GM18507 (cell line): ENCODE results near the gene MAML3.
"Not testable (repeated sequence)": the region's sequence is repeated elsewhere in the genome, so short reads cannot be mapped to it uniquely, and the experiment has no call there.

Experiments
- DNase-seq: peaks from one replicate; pipeline ENCODE4 v3.0.0; 2011; ENCODE audit warnings: low read depth; ENCODE audit not compliant: insufficient read length; ENCODE audit errors: extremely low spot score
- FAIRE-seq: peaks from 2 replicates; lab custom pipeline; 2011; peaks lifted over from hg19 to GRCh38; lab: Jason Lieb, UNC

The MAML3 gene

GRCh38 chr4:139956507-139957017 is 197.4 kb downstream of the MAML3 start:
- no peak for DNase-seq
- no peak for FAIRE-seq

- DNase-seq (no peak), FAIRE-seq (no peak)
These were observed 198.4 kb downstream of the MAML3 start for GRCh38 chr4:139955600-139955999.

- FAIRE-seq (no peak), DNase-seq (no peak)
These were observed 199.5 kb downstream of the MAML3 start for GRCh38 chr4:139954512-139954911.

- FAIRE-seq, result no peak
- no peak for DNase-seq
These were observed 203.0 kb downstream of the MAML3 start for GRCh38 chr4:139951021-139951420.

- peak; percentile 81 for FAIRE-seq
- peak; percentile 42 for DNase-seq
These were observed 203.4 kb downstream of the MAML3 start for GRCh38 chr4:139950568-139950967.

DNA sequence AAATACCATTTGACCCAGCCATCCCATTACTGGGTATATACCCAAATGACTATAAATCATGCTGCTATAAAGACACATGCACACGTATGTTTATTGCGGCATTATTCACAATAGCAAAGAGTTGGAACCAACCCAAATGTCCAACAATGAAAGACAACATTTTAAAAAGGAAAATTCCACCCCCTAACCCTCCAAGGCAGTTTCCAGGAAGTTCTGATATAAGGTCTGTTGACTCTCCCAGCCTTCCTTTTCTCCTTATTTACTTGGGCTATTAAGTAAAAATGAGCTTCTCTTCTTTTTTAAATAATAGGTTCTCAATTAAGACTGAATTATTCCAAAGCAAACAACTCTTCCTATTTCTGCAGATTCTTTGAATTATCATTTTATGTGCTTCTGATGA is 209.1 kb downstream of the MAML3 start:
- not testable (repeated sequence) for DNase-seq, FAIRE-seq

DNA sequence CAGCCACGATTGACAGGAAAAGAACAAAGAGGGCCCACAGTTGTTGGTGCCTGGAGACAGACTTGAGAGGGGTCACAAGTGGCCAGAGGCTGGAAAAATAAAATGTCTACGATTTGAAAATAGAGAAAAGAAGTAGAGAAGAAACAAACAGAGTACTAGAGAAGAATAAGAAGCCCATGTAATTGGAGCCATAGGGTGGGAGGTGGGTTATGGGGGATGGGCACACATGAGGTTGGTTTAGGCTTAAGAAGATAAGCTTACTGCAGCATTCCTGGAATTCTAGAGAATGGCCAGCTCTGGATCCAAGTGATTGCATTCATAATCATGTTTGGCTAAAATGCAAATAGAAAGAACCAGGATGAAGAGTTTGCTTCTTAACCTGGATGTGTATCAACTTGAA is 210.7 kb downstream of the MAML3 start:
- DNase-seq, result no peak
- FAIRE-seq, result no peak

GRCh38 chr4:139942241-139942640 is 211.7 kb downstream of the MAML3 start:
- DNase-seq (no peak), FAIRE-seq (no peak)

- DNase-seq (no peak), FAIRE-seq (no peak)
These were observed 213.4 kb downstream of the MAML3 start for GRCh38 chr4:139940600-139940999.

DNA sequence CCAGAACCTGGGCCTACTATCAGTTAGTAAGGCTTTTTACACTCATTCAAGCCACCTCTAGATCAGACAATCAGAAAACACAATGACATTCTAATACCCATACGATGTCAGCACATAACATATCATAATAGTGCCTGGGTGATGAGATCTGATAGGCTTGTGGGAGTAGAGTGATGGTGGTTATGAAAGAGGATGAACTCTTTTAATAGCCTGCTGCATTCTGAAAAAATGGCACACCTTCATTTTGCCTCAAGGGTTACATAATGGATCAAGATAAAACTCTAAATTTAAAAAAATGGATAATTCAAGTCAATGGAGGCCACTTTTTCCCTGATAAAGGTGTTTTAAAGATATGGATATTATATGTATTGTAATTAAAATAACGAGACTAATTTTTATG is 215.6 kb downstream of the MAML3 start:
- FAIRE-seq, result no peak
- DNase-seq, result no peak

DNA sequence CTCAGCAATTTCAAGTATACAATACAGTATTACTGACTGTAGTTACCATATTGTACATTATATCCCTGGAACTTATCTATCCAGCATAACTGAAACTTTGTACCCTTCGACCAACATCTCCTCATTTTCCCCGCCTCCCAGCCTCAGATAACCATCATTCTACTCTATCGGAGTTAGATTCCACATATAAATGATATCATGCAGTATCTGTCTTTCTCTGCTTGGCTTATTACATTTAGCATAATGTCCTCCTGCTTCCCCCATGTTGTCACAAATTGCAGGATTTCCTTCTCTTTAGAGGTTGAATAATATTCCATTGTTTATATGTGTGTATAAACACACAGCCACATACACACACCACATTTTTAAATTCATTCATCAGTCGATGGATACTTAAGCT is 218.1 kb downstream of the MAML3 start:
- FAIRE-seq, result no peak

DNA sequence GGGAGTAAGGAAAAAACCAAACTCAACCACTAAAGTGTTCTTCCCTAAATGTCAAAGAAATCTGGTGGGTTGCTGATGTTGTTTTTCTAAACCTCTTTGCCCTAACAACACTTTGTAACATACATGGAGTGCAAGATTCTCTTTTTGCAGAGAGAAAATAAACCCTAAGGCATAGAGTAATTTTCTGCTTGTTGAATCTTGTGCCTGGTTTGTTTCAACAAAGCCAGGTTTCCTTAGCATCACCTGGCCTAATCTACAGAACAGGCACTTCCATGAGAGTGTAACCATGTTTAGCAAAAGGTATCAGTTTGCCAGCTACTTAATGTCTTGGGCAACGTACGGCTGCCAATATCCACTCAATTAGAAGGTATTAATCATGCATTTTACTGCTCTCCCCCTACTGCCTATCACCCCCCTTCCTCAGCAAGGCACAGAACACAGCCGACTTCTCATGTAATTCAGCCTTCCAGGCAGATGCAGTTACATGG is 219.2 kb downstream of the MAML3 start:
- FAIRE-seq, result no peak
- DNase-seq, result no peak

More for the DNA sequence above, 218.1 kb downstream of the MAML3 start:
- DNase-seq, result no peak

DNA sequence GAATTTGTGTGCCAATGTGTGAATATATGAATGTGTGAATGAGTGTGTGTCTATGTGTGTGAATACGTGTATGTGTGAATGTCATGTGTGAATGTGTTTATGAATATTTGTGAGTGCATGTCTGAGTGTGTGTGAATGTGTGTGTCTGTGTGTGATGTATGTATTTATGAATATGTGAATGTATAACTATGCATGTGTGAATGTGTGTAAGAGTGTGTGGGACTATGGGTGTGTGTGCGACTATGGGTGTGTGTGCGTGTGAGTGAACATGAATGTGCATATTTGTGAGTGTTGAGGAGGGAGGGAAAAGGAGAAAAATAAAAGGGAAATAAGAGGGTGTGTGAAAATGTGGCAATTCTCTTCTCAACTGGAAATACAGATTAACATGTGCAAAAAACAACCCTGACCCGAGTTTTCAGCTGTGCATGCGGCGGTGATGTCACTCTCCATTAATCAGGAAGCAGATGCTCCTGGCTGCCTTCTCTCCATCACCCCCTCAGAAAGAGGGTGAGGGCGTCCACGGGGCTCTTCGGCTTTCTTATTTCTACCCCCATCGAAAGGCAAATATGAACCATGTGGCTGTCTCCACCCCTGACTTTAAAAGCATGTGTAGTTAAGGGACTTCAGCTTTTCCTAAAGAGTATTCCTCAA is 219.8 kb downstream of the MAML3 start:
- FAIRE-seq, result no peak
- no peak for DNase-seq

GRCh38 chr4:139933541-139933940 is 220.4 kb downstream of the MAML3 start:
- FAIRE-seq (no peak), DNase-seq (no peak)

- DNase-seq (no peak), FAIRE-seq (no peak)
These were observed 220.9 kb downstream of the MAML3 start for GRCh38 chr4:139933104-139933503.

- FAIRE-seq, result no peak
These were observed 229.2 kb downstream of the MAML3 start for GRCh38 chr4:139924782-139925181.

GRCh38 chr4:139922406-139923024 is 231.5 kb downstream of the MAML3 start:
- DNase-seq (no peak), FAIRE-seq (no peak)

More at GRCh38 chr4:139924782-139925181, 229.2 kb downstream of the MAML3 start:
- no peak for DNase-seq

DNA sequence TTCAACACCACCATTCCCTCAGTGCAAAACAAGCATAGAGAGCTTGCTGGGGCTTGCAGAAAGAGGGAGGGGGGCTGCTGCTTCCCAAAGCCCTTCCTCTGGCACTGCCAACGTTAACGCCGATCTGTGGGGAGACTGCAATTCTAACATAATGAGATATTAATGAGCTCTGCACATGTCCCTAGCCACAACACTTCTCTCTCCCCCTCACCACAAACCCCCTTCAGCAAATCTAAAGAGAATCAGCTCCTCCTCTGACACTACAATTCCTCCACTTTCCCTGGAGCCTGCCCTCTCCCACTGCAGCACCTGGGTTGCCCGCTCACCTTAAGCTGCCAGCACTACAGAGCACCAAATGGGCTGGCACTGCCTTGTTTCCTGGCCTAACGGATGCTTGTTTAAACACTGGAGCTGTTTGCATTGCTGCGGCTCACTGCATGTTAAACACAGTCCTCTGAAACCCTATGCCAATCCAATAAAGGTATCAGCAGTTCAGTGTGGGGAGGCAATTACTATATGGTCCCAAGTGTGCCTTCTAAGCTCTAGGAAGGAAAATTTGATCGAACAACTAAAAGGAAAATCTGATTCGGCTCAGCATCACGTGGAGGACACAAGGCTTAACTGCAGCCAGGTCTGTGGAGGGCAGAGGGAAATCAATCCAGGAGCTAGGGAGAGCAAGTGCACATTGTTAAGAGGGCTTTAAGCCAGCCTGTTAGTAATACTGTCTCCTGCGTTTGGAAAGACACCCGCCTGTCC is 232.4 kb downstream of the MAML3 start:
- DNase-seq, result no peak

GRCh38 chr4:139920486-139921002 is 233.4 kb downstream of the MAML3 start:
- no peak for DNase-seq

More for the DNA sequence above, 232.4 kb downstream of the MAML3 start:
- no peak for FAIRE-seq

GRCh38 chr4:139919521-139919920 is 234.5 kb downstream of the MAML3 start:
- no peak for FAIRE-seq
- DNase-seq, result no peak

More at GRCh38 chr4:139920486-139921002, 233.4 kb downstream of the MAML3 start:
- no peak for FAIRE-seq
